Esophagus squamous epithelium (tissue), 4 donors: ENCODE results near the gene MRPL41.

Experiments used
- POLR2A ChIP-seq, 4 donors: fragments of 450-650 bp; IDR thresholded peaks; one replicate each; pipeline ENCODE4 v1.6.1; 2017; ENCODE audit warnings: antibody characterized with exemption in 4 of 4, mild to moderate bottlenecking in 4 of 4, moderate library complexity in 3 of 4
- TF ChIP-seq, protein P1 (sequence below), 6 experiments: fragments of 450-650 bp in 4 of 6; fragments of 200-600 bp in 2 of 6; sonication (generic) in 2 of 6; IDR thresholded peaks; one replicate each; pipeline ENCODE4 v1.5.1; 2016 to 2019; ENCODE audit warnings: antibody characterized with exemption in 6 of 6, mild to moderate bottlenecking in 4 of 6, moderate library complexity in 4 of 6

DNA sequence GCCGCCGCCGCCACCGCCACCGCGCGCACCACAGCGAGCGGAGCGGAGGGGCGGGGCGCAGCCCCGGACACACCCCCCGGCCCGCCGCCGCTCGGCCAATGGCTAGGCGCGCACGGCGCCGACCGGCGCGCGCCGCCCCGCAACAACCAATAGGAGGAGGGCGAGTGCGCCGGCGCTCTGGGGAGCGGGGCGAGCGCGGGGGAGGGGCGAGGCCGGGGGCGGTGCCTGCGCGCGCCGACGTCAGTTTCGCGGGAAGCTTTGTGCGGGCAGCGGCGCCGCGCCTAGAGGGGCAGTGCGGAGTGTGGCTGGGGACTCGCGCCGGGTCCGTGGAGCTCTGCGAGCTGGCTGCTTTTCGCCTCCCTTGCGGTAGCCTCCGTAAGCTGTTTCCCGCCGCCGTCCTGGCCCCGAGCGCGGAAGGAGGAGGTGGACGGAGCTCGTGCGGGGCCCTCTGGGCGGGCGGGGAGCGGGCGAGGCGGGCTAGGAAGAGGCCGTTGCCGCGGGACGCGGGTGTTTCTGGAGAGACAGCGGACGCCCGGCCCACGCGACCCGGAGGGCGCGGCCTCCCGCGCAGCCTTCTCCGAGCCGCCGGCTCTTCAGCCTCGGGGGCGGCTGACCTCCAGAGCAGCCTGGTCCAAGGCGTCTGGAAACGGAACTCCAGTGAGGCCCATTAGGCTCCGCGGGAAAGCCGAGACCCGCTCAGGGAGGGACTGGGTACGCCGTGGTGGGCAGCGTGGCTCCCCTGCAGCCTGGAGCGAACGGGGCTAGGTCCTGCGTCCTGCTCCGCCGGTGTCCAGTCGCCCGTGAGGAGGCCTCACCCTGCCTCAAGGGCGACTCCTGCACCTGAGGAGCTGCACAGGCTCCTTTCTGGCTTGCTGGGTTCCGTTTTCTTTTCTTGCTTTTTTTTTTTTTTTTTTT, 39.0 kb downstream of the MRPL41 start, which contains the start of gene ZMYND19:
- TF ChIP-seq, protein P1, sequence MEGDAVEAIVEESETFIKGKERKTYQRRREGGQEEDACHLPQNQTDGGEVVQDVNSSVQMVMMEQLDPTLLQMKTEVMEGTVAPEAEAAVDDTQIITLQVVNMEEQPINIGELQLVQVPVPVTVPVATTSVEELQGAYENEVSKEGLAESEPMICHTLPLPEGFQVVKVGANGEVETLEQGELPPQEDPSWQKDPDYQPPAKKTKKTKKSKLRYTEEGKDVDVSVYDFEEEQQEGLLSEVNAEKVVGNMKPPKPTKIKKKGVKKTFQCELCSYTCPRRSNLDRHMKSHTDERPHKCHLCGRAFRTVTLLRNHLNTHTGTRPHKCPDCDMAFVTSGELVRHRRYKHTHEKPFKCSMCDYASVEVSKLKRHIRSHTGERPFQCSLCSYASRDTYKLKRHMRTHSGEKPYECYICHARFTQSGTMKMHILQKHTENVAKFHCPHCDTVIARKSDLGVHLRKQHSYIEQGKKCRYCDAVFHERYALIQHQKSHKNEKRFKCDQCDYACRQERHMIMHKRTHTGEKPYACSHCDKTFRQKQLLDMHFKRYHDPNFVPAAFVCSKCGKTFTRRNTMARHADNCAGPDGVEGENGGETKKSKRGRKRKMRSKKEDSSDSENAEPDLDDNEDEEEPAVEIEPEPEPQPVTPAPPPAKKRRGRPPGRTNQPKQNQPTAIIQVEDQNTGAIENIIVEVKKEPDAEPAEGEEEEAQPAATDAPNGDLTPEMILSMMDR (IDR thresholded peaks at IDR 0.05): no peak
- TF ChIP-seq POLR2A (IDR thresholded peaks at IDR 0.05): peak in 2 of 4 donors; percentile 11 to 48
